Endothelial cell (in vitro differentiated cells): ENCODE data around the gene DHFR2. TPM values are rescaled to one million over a fixed set of nuclear protein-coding genes. Genes with fewer than 3 reads are reported as not detected.
"Not testable (repeated sequence)": the region's sequence is repeated elsewhere in the genome, so short reads cannot be mapped to it uniquely, and the experiment has no call there.

ENCODE experiments used
- DNase-seq: peaks from one replicate; pipeline ENCODE4 v3.0.0; 2021; ENCODE audit warnings: low spot score
- H3K27ac Mint-ChIP-seq: one replicate; pipeline ENCODE4 v1.8.0; 2021; ENCODE audit warnings: mixed read lengths, inconsistent platforms; ENCODE audit not compliant: unreplicated experiment
- H3K27me3 Mint-ChIP-seq: one replicate; pipeline ENCODE4 v1.8.0; 2021; ENCODE audit warnings: mild to moderate bottlenecking, moderate library complexity, mixed read lengths, inconsistent platforms; ENCODE audit not compliant: unreplicated experiment
- H3K36me3 Mint-ChIP-seq: one replicate; pipeline ENCODE4 v1.8.0; 2021; ENCODE audit warnings: mild to moderate bottlenecking, low read depth, mixed read lengths, inconsistent platforms; ENCODE audit not compliant: unreplicated experiment
- H3K4me1 Mint-ChIP-seq: one replicate; pipeline ENCODE4 v1.8.0; 2021; ENCODE audit warnings: mild to moderate bottlenecking, mixed read lengths, inconsistent platforms; ENCODE audit not compliant: unreplicated experiment
- H3K4me3 Mint-ChIP-seq: one replicate; pipeline ENCODE4 v1.8.0; 2021; ENCODE audit warnings: mild to moderate bottlenecking, mixed read lengths, inconsistent platforms; ENCODE audit not compliant: unreplicated experiment
- H3K9me3 Mint-ChIP-seq: one replicate; pipeline ENCODE4 v1.8.0; 2021; ENCODE audit warnings: mixed read lengths, inconsistent platforms; ENCODE audit not compliant: unreplicated experiment
- long read RNA-seq: library from polyadenylated mRNA; unstranded; transcript quantifications from one replicate; pipeline ENCODE4 v2.0.0, GENCODE V29; 2020; ENCODE audit not compliant: unreplicated experiment
- total RNA-seq: library from RNA; stranded (reverse); fragmentation: NEBNext Ultra II Directional; extraction: Animal tissue kit (Norgen Biotek cat#: 25700); gene quantifications from one replicate; pipeline ENCODE4 v1.2.1, GENCODE V29; 2021; ENCODE audit not compliant: unreplicated experiment
- TF ChIP-seq, protein P1 (sequence below): fragments of 200-600 bp; sonication (generic); IDR thresholded peaks from one replicate; pipeline ENCODE4 v1.5.0; 2021; ENCODE audit warnings: antibody characterized with exemption; ENCODE audit not compliant: unreplicated experiment

Gene DHFR2
- 1.9 TPM for total RNA-seq
- long read RNA-seq, partial matches to known transcripts = 0 of 2 reads
- long read RNA-seq, other reads (novel, unspliced or antisense) = 0 of 2 reads

DNA sequence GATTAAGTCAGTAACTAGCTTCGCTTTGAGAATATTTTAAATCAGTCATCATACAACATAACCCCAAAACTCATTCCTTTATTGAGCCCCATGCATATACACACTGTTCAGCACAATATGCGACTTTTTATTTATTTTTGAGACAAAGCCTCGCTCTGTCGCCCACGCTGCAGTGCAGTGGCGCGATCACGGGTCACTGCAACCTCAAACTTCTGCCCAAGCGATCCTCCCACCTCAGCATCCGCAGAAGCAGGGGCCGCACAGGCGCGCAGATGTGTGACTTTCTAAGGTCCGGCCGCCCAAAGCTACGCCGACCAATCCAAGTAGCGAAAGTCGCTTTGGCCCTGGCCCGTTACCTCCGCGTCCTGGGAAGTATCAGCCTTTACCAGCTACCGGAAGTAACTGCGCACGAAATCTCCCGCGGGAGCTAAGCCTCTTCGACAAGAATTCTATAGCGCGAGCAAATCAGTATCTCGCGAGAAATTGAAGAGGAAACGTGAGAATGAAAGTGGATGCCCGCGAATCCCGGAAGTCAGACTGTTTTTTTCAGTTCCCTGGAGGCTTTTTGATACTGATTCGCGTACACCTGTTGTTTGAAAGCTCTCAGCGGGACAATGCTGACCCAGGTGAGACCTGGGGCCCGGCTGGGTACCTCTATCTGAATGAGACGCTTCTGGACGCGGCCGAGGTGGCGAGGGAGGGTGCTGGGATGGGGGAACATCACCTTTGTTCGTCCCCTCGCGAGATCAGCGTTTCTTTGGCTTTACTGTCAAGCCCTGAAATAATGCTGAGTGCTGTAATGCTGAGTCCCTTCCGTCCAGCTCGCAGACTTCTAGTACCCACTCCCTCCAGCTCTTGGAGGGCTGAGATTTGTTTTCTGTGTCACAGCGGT is at the start of gene DHFR2, which contains the start of gene NSUN3:
Gene DHFR2 (minus strand): TSS at position 404 of the 892 bp plus-strand sequence. CDS start 1,405 bp downstream, outside the sequence.
Gene NSUN3 (plus strand): TSS at position 549 of the 892 bp plus-strand sequence. CDS start 66 bp downstream, at position 615.
- Mint-ChIP-seq H3K27ac (peak within 1 kb of the TSS; percentile 99), H3K4me3 (peak within 1 kb of the TSS; percentile 98), H3K4me1 (peaks cover 8% of the 10 kb centered on the region), H3K27me3 (peaks cover 9% of the 10 kb centered on the region), H3K9me3 (no peaks in the 10 kb centered on the region), H3K36me3 (peaks cover 14% of the 10 kb centered on the region)
- TF ChIP-seq, protein P1, sequence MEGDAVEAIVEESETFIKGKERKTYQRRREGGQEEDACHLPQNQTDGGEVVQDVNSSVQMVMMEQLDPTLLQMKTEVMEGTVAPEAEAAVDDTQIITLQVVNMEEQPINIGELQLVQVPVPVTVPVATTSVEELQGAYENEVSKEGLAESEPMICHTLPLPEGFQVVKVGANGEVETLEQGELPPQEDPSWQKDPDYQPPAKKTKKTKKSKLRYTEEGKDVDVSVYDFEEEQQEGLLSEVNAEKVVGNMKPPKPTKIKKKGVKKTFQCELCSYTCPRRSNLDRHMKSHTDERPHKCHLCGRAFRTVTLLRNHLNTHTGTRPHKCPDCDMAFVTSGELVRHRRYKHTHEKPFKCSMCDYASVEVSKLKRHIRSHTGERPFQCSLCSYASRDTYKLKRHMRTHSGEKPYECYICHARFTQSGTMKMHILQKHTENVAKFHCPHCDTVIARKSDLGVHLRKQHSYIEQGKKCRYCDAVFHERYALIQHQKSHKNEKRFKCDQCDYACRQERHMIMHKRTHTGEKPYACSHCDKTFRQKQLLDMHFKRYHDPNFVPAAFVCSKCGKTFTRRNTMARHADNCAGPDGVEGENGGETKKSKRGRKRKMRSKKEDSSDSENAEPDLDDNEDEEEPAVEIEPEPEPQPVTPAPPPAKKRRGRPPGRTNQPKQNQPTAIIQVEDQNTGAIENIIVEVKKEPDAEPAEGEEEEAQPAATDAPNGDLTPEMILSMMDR = no peak
- DNase-seq = peak; percentile 87

DNA sequence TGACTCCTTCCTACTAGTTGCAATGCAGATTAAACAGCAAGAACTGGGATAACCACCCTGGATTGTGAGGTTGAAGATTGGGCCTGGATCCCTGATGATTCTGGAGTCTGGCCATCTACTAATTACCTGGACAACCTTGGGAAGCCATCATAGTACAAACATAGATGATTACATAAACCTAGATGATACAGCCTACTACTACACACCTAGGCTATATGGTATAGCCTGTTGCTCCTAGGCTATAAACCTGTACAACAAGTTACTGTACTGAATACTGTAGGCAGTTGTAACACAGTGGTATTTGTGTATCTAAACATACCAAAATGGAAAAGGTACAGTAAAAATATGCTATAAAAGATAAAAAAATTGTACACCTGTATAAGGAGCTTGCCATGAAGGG is 48.1 kb upstream of the DHFR2 start:
- DNase-seq = no peak
- Mint-ChIP-seq H3K36me3 (peaks cover 9% of the 10 kb centered on the region), H3K4me1 (no peaks in the 10 kb centered on the region), H3K4me3 (no peak overlapping the region), H3K27me3 (peaks cover 1% of the 10 kb centered on the region), H3K9me3 (no peaks in the 10 kb centered on the region), H3K27ac (no peak overlapping the region)
- TF ChIP-seq, protein P1 = no peak

DNA sequence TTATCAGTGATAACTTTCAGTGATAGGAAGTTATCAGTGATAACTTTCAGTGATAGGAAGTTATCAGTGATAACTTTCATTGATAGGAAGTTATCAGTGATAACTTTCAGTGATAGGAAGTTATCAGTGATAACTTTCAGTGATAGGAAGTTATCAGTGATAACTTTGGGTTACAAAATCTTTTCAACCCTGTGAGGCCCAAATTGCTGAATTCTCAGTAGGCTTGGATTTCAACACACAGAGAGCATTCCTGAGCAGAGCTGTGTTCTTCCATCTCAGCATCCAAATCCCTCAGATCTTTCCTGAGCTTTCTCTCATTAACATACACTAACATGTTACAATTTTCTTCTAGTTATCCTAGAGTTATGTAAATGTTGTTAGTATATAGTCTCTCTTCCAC is 47.5 kb upstream of the DHFR2 start:
- DNase-seq, H3K9me3 Mint-ChIP-seq, H3K4me1 Mint-ChIP-seq, H3K4me3 Mint-ChIP-seq, H3K27me3 Mint-ChIP-seq, H3K27ac Mint-ChIP-seq, H3K36me3 Mint-ChIP-seq: not testable (repeated sequence)

DNA sequence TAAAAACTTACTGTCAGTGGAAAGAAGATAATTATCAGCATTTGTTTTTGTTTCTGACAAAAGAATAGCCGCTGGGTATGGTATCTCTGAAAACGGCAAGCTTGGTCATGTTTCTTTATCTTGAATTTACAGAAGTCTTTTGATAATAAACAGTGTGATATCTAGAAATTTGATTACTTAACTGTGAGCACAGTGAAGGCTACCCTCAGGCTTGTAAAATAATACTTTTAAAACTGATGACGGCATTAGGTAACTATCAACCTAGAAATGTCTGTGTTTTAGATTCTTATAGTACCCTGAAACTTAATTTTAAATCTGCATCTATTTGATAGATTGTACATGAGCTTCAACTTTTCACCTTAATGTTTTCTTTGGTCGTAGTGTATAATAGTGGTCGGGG is 43.6 kb upstream of the DHFR2 start:
- TF ChIP-seq, protein P1 = no peak
- H3K4me1 Mint-ChIP-seq = no peaks in the 10 kb centered on the region
- no peak overlapping the region for H3K27ac Mint-ChIP-seq
- no peak overlapping the region for H3K4me3 Mint-ChIP-seq
- H3K36me3 Mint-ChIP-seq = no peaks in the 10 kb centered on the region
- H3K9me3 Mint-ChIP-seq = no peaks in the 10 kb centered on the region
- DNase-seq = no peak
- H3K27me3 Mint-ChIP-seq = no peaks in the 10 kb centered on the region

DNA sequence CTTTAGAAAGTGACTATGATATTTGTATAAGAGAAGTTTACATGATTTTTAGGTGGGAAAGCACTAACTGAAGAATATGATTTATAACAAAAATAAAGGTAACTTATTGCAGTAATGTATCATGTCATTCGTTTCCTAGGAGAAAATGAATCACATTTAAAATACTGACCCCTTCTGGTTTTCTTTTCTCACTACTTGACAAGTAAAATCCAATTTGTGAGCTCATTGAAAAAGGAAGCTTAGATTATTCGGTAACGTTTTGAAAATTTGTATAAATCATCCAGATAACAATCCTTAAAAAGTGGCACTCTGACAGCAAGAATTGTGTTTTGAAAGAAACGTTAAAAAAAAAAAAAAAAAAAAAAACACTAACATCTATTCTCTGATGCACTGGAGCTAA is 39.1 kb upstream of the DHFR2 start:
- Mint-ChIP-seq H3K4me3 (no peak overlapping the region), H3K4me1 (peaks cover 18% of the 10 kb centered on the region), H3K27ac (no peak overlapping the region), H3K27me3 (peaks cover 2% of the 10 kb centered on the region), H3K36me3 (peaks cover 4% of the 10 kb centered on the region), H3K9me3 (no peaks in the 10 kb centered on the region)
- TF ChIP-seq, protein P1 = no peak
- no peak for DNase-seq
